Activated gamma-delta T cell treated with Interleukin-2 at 50 U/mL for 16 hours (primary cell): ENCODE data around the gene DOK6.
"Not testable (repeated sequence)": the region's sequence is repeated elsewhere in the genome, so short reads cannot be mapped to it uniquely, and the experiment has no call there.

Experiments used
- DNase-seq: peaks from one replicate; pipeline ENCODE4 v3.0.0-alpha.2; 2020

Gene DOK6

DNA sequence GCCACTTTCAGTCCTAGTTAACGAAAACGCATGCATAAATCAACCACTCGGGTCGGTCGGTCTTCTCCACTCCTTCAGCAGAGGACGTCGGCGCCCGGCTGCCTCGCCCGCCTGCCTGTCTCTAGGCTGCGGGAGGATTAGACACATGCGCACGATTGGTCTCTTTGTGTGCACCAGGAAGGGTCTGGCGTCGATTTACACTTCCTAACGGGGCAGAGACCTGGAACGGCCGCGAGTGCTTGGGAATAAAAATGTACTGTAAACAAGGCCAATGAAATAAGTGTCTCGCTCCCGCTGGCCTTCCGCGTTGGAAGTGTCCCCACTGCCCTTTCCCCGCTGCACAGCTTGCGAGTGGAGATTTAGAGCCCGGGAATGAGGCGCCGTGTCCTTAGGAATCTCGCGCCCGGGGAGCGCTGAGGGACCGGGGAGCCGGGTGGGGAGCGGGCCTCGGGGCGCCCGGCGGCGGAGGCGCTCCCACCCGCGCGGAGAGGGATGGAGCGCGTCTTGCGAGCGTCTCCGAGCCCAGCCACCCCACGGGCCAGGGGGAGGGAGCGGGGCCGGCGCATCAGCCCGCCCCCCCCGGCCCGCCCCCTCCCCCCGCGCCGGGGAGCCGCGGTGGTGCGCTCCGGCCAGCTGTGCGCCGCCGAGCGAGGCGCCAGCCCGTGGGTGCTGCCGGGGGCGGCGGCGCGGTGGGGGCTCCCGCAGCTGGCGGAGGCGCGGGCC, at the start of gene DOK6:
DOK6 (plus strand) TSS at position 636 of the 723 bp plus-strand sequence.
- DNase-seq, result no peak

DNA sequence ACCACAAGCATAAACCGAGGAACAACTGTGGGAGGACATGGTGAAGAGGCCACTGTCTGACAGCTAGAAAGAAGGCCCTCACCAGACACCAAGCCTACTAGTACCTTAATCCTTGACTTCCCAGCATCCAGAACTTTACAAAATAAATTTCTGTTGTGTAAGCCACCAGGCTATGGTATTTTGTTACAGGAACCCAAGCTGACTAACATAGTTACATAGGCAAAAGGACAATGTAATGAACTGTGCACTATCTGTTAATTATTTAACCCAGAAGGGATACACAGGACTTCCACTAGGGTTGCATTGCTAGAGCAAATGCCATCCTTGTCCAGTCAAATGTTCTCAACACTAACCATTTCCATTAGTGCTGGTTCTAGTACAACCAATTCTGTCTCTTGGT, 47.7 kb upstream of the DOK6 start:
- no peak for DNase-seq

GRCh38 chr18:69357590-69357989, 43.1 kb upstream of the DOK6 start:
- DNase-seq, result no peak

GRCh38 chr18:69358212-69358895, 42.3 kb upstream of the DOK6 start:
- DNase-seq, result no peak

DNA sequence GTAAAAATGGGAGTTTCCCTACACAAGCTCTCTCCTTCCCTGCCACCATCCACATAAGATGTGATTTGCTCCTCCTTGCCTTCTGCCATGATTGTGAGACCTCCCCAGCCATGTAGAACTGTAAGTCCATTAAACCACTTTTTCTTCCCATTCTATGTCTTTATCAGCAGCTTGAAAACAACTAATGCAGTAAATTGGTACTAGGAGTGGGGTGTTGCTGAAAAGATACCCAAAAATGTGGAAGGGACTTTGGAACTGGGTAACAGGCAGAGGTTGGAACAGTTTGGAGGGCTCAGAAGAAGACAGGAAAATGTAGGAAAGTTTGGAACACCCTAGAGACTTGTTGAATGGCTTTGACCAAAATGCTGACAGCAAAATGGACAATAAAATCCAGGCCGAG, 40.9 kb upstream of the DOK6 start:
- not testable (repeated sequence) for DNase-seq

GRCh38 chr18:69364930-69365329, 35.8 kb upstream of the DOK6 start:
- no peak for DNase-seq

DNA sequence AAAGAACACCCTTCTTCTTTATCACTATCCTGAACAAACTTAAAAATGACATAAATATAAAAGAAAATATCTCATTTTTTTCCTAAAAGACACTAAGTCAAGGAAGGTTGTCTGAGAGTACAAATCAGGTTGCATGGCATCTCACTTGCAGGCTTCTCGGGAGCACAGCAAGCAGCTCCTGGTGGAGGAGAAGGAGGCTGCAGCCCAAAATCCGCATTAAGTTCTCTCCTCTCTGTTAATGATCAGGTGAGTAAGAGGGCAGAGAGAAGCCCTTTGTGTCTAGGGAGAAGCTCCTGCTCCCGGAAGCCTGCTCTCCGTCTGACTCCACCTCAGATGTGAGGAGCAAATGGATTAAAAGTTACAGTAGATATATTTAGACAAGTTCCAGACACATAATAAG, 35.0 kb upstream of the DOK6 start:
- DNase-seq, result no peak

DNA sequence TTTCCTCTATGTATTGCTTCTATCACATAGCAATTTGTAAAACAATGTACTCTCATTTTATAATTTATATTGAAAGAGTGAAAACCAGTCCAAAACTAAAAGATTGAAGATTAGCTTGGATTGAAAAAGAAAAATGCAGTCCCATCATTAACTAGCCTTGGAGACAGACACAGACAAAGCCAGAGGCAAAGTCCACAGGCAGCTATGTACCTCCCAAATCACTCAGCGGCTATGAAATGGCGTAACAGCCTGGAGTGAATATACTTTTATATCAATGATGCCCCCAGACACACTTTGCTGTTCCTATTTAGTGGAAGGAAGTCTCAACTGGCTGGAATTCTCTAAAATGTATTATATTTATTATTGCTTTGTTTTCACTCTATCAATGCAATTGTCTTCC, 33.6 kb upstream of the DOK6 start:
- DNase-seq, result no peak

DNA sequence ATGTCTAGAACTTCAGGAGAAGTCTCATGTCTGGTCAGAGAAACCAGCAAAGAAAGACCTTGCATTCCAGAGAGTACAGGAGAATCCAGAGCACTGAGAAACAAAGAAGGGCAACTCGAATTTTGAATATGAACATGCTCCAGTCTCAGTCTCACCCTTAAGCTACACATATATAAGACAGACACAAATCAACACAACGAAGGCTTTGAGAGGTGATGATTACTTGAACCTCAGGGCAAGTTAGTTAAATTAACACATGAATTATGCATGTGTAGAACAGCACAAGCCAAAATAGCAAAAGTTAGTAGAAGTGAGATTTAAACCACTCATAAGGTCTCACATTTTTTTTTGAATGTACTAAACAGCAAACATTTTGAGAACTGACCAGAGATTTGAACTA, 29.0 kb upstream of the DOK6 start:
- no peak for DNase-seq

DNA sequence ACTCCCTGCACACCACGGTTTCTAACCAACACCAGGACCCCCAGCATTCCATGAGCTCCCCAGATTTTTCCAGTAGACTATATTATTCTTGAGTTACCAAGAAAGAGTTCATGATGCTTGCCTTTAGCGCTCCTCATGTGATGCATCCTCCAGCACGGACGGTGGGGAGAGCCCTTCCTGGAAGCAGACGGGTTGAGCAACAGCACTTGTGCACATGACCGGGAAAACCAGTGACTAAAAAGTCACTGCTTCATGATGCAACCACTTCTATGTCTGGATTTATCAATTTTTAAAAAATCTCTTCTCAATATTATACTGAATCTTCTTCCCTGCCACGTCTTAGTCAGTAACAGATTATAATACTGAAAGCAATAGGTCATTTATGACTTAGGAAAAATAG, 20.4 kb upstream of the DOK6 start:
- no peak for DNase-seq

- no peak for DNase-seq
Observed at GRCh38 chr18:69383186-69383585, 17.5 kb upstream of the DOK6 start.

DNA sequence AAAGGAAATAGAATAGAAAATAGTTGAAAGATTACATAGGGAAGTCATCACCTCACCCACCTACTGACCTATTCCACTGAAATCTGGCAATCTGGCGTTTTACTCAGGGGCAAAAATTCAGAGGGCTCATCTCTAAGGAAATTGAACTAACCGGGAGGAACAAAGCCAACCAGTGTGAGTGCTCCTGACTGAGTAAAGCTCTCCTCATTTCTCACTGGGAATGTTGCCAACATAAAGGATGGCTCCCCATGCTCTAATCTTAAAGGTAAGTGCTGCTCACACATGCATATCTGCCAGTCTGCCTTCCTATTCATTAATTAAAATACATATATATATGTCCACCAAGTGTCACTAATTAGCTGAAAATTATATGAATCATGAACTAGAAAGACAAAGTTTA, 13.5 kb upstream of the DOK6 start:
- DNase-seq, result no peak

DNA sequence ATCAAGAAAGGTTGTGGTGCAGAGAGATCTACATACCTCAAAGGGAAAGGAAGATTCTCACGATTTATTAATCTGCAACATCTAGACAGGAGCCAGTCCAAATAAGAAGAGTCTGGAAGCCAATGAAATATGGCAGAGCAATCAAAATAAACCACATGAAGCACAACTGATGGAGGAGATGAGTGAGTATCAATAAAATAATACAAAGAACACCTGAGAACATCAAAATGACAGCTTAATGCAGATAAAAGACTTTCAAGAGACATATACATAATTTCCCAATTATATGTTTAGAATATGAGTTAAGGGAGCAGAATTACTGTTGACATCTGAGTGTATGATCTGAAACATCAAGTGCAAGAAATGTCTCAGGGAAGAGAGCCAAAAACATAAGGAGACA, 12.5 kb upstream of the DOK6 start:
- DNase-seq, result no peak

DNA sequence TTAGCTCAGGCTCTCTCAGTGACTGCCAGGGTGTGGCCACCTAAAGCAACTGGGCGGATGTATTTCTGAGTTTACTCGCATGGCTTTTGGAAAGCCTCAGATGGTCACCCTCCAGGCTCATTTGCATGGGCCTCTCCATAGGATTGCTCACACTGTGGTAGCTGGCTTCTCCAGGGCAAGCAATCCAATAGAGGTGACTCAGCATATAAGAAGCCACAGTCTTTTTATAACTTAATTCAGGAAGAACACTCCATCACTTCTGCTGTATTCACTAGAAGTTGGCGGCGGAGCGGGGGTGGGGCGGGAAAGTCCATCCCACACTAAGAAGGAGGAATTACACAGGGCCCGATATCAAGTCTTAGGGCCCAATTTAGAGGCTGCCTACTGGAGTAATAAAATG, 3.6 kb upstream of the DOK6 start:
- DNase-seq, result no peak

DNA sequence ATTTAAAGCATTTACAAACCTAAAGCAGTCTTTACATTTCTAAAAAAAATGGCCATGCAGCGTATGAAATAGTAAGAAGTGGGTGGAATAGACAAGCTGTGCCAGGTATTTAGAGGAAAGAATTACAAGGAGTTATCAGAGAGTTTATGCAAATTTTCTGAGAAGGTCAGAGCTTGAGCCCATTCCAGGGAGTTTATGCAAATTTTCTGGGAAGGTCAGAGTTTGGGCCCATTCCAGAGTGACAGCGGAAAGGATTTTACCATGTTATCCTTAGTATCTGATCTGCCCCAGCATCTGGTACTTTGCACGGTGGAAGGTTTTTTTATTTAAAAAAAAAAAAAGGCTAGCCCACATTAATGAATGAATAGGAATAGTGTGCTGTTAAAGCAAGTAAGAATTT, 1.4 kb upstream of the DOK6 start:
- DNase-seq, result no peak

DNA sequence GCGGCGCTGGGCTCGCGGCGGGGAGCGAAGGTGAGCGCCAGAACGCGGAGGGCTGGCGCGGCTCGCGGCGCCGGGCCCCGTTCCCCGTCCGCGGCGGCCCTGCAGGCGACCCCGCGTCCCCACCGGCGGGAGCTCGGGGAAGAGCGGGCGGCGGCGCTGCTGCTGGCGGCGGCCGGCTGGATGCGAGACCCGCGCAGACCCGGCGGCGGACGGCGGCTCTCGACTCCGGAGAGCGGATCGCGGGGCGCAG, 213 bp downstream of the DOK6 start:
- DNase-seq, result no peak

DNA sequence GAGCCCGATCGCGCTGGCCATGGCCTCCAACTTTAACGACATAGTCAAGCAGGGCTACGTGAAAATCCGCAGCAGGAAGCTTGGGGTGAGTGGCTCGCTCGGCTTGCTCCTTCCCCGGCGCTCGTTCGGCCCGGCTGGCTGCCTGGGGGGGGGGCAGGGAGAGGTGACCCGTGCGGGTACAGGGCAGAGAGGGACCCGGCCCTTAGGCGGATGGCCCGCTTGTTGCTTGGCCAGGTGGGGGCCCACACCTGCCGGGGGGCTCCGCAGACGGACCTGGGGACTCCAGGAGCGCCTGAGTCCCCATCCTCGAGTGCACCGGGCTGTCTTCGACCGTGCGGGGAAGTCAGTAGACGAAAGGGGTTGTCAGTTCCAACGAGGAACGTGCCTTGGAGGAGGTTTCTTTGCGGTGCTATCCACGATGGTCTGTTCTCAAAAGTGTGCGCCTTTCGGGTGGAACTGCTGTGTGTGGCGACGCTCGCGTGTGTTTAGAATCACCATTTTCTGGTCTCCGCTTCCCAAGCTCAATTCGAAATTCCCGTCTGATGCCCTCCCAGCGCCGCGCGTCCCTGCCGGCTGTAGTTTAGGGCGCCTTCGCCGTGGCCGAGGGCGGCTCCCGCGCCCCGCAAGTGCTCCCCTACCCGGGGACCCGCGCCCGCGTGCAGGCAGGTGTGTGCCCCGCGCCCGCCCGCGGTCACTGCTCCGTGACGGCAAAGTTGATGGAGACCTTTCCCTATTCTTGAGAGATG, 711 bp downstream of the DOK6 start:
- DNase-seq, result no peak

- no peak for DNase-seq
Observed at GRCh38 chr18:69401972-69402532, 1.4 kb downstream of the DOK6 start.

DNA sequence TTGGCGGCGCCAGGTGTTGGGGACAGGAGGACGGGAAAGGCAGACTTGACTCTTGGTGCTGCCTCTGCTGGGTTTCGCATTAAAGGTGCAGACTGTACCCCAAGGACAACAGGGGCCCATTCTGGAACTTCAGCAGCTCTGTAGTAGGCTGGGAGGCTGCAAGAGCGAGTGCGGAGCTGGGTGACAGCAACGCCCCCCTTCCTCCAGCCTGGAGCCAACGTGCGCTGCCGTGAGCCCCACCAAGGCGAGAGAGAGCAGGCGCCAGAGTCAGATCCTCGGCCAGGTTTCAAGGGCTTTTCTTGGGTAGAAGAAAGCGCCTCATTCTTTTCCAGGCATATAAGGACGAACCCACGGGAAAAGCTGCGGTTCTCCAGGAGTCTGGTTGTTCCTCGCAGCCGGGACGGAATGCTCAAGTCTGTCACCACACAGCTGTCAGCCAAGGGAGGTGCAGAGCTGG, 1.9 kb downstream of the DOK6 start:
- DNase-seq, result no peak

DNA sequence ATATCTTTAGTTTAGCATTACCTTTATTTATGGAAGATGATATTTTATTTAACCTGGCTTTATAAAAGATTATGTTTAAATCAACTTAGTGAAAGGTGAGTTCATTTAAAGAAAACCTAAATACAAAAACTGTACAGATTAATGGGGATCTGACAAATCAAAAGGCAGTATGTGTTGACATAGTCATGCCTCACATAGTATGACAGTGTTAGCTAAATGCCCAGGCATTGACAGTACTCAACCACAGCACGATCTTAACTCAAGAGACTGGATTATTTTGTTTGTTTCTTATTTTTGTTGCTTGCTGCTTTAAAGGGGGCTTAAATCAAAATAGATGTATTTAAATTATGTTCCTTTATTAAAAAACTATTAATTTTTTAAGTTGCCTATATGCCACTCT, 7.8 kb downstream of the DOK6 start:
- no peak for DNase-seq

DNA sequence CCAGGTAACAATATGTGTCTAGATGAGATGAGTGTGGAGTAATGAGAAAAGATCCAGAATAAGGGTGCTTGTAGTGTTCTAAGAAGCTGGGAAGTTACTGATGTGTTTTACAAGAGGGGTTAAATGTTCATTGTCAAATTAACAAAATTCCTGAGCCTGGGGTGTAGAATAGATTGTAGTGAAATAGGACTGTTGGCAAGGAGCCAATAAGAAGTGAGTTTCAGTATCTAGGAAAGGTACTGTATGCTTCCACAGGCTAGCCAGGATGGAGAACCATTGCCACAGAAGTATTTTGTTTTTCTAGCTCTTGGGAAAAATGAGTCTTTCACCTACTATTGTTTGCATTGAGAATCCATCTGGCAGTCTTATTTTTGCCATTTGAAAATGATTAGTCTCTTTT, 10.5 kb downstream of the DOK6 start:
- no peak for DNase-seq

DNA sequence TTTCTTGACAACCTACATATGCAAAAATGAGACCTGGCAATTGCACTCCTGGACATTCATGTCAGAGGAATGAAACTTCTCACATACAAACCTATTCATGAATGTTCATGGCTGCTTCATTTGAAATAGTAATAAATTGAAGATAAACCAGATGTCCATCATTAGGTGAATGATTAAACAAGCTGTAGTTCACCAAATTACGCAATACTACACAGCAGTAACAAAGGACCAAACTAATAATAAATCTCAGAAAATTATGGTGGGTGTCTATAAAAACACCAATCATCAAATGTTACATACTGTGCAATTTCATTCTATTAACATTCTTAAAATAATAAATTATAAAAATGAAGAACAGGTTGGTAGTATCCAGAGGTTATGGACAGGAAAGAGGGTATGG, 13.5 kb downstream of the DOK6 start:
- DNase-seq, result no peak

DNA sequence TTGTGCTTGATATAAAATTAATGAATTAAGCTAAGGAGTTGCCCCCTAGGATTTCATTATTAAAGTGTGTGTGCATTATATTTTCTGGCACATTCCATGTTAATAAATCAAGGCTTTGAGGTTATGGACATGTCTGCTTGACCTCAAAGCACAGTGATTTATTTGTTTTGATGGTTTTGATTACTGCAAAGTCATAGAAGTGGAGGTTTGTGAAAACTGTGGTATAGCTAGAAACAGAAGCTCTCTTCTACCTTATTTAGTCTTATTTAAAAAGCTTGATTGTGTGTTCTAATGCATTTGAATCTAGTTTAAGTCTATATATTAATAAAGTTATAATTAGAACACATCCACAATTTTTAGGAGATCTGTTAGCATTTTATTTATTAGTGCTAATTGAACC, 32.2 kb downstream of the DOK6 start:
- DNase-seq, result no peak

- DNase-seq, result no peak
Observed at GRCh38 chr18:69435000-69435399, 34.3 kb downstream of the DOK6 start.
